T-helper 17 cell (primary cell): Measurements from ENCODE around the gene THADA. TPM values are rescaled to one million over a fixed set of nuclear protein-coding genes. Genes with fewer than 3 reads are reported as not detected.
"Not testable (repeated sequence)": the region's sequence is repeated elsewhere in the genome, so short reads cannot be mapped to it uniquely, and the experiment has no call there.

ENCODE experiments used
- ATAC-seq: fragments of 150-1000 bp; cut with Tn5 transposase; 2 replicates; pipeline ENCODE4 v1.10.0; 2021; ENCODE audit warnings: mild to moderate bottlenecking, moderate library complexity
- DNase-seq, 3 donors: peaks; one replicate each; pipeline versions ENCODE4 v3.0.0 to v3.0.0-alpha.2; 2020 to 2021
- H3K9me3 ChIP-seq: one replicate; pipeline ENCODE4 v1.7.0; 2013; ENCODE audit warnings: low read length, mild to moderate bottlenecking; ENCODE audit not compliant: control insufficient read depth, poor library complexity, severe bottlenecking
- H3K27ac Mint-ChIP-seq: one replicate; pipeline ENCODE4 v1.8.0; 2022; ENCODE audit warnings: mild to moderate bottlenecking, moderate library complexity, mixed read lengths
- H3K27me3 Mint-ChIP-seq: one replicate; pipeline ENCODE4 v1.8.0; 2022; ENCODE audit warnings: mixed read lengths
- H3K36me3 Mint-ChIP-seq: one replicate; pipeline ENCODE4 v1.8.0; 2022; ENCODE audit warnings: low read depth, mixed read lengths
- H3K4me1 Mint-ChIP-seq: one replicate; pipeline ENCODE4 v1.8.0; 2022; ENCODE audit warnings: mild to moderate bottlenecking, mixed read lengths
- H3K4me3 Mint-ChIP-seq: one replicate; pipeline ENCODE4 v1.8.0; 2022; ENCODE audit warnings: mild to moderate bottlenecking, moderate library complexity, mixed read lengths
- total RNA-seq, 4 donors: library from RNA in 2 of 4; stranded (reverse) in 2 of 4; gene quantifications; one replicate each; pipeline ENCODE4 v1.2.3 and lab custom pipeline; 2022 to 2026

The THADA gene
- total RNA-seq, 2 donors from 2014 or later, result 40.1 to 41.0 TPM

- Mint-ChIP-seq H3K27ac (no peak overlapping the region), H3K27me3 (no peaks in the 10 kb centered on the region), H3K36me3 (peaks cover 2% of the 10 kb centered on the region), H3K4me3 (no peak overlapping the region), H3K4me1 (peaks cover 7% of the 10 kb centered on the region)
- no peak for DNase-seq
- ATAC-seq, result peak; percentile 42
- H3K9me3 ChIP-seq, result no peaks in the 10 kb centered on the region
These were observed 187.3 kb downstream of the THADA start for GRCh38 chr2:43408407-43409160.

GRCh38 chr2:43407935-43408334, 187.9 kb downstream of the THADA start:
- no peak overlapping the region for H3K4me3 Mint-ChIP-seq
- H3K27ac Mint-ChIP-seq, result no peak overlapping the region
- H3K36me3 Mint-ChIP-seq, result peaks cover under 1% of the 10 kb centered on the region
- H3K27me3 Mint-ChIP-seq, result no peaks in the 10 kb centered on the region
- H3K4me1 Mint-ChIP-seq, result peaks cover 5% of the 10 kb centered on the region
- DNase-seq (no peak), ATAC-seq (no peak)
- no peaks in the 10 kb centered on the region for H3K9me3 ChIP-seq

- Mint-ChIP-seq H3K36me3 (no peaks in the 10 kb centered on the region), H3K27ac (no peak overlapping the region), H3K4me1 (peaks cover 8% of the 10 kb centered on the region), H3K27me3 (no peaks in the 10 kb centered on the region), H3K4me3 (no peak overlapping the region)
- ATAC-seq, result no peak
- no peak for DNase-seq
- H3K9me3 ChIP-seq, result no peaks in the 10 kb centered on the region
These were observed 189.1 kb downstream of the THADA start for GRCh38 chr2:43406651-43407279.

- H3K4me3 Mint-ChIP-seq, result no peak overlapping the region
- H3K9me3 ChIP-seq, result no peaks in the 10 kb centered on the region
- no peak overlapping the region for H3K27ac Mint-ChIP-seq
- ATAC-seq, result no peak
- DNase-seq, result no peak
- no peaks in the 10 kb centered on the region for H3K27me3 Mint-ChIP-seq
- H3K36me3 Mint-ChIP-seq, result no peaks in the 10 kb centered on the region
- peaks cover 8% of the 10 kb centered on the region for H3K4me1 Mint-ChIP-seq
These were observed 190.0 kb downstream of the THADA start for GRCh38 chr2:43405829-43406228.

- H3K27ac Mint-ChIP-seq, result no peak overlapping the region
- no peak for DNase-seq
- H3K4me3 Mint-ChIP-seq, result no peak overlapping the region
These were observed 193.3 kb downstream of the THADA start for GRCh38 chr2:43402452-43402937.

GRCh38 chr2:43402002-43402401, 193.8 kb downstream of the THADA start:
- no peak for DNase-seq
- Mint-ChIP-seq H3K27me3 (no peaks in the 10 kb centered on the region), H3K36me3 (peaks cover 7% of the 10 kb centered on the region)

More at GRCh38 chr2:43402452-43402937, 193.3 kb downstream of the THADA start:
- Mint-ChIP-seq H3K36me3 (peaks cover 7% of the 10 kb centered on the region), H3K4me1 (peaks cover 16% of the 10 kb centered on the region), H3K27me3 (no peaks in the 10 kb centered on the region)
- H3K9me3 ChIP-seq, result no peaks in the 10 kb centered on the region
- no peak for ATAC-seq

GRCh38 chr2:43400508-43400907, 195.3 kb downstream of the THADA start:
- ATAC-seq (no peak), DNase-seq (no peak)
- no peak overlapping the region for H3K4me3 Mint-ChIP-seq
- no peaks in the 10 kb centered on the region for H3K27me3 Mint-ChIP-seq
- peaks cover 7% of the 10 kb centered on the region for H3K36me3 Mint-ChIP-seq
- H3K4me1 Mint-ChIP-seq, result peaks cover 17% of the 10 kb centered on the region
- H3K27ac Mint-ChIP-seq, result no peak overlapping the region
- no peaks in the 10 kb centered on the region for H3K9me3 ChIP-seq

More at GRCh38 chr2:43402002-43402401, 193.8 kb downstream of the THADA start:
- Mint-ChIP-seq H3K4me1 (peaks cover 17% of the 10 kb centered on the region), H3K27ac (no peak overlapping the region), H3K4me3 (no peak overlapping the region)
- ATAC-seq, result peak; percentile 52
- H3K9me3 ChIP-seq, result no peaks in the 10 kb centered on the region

GRCh38 chr2:43399515-43400264, 196.1 kb downstream of the THADA start:
- Mint-ChIP-seq H3K27ac (no peak overlapping the region), H3K36me3 (peaks cover 7% of the 10 kb centered on the region), H3K4me1 (peaks cover 15% of the 10 kb centered on the region), H3K4me3 (no peak overlapping the region), H3K27me3 (no peaks in the 10 kb centered on the region)
- ATAC-seq (no peak), DNase-seq (no peak)
- no peaks in the 10 kb centered on the region for H3K9me3 ChIP-seq

GRCh38 chr2:43399098-43399497, 196.7 kb downstream of the THADA start:
- H3K27ac Mint-ChIP-seq, result no peak overlapping the region

GRCh38 chr2:43397821-43398220, 198.0 kb downstream of the THADA start:
- Mint-ChIP-seq H3K4me1 (peaks cover 12% of the 10 kb centered on the region), H3K36me3 (peaks cover 7% of the 10 kb centered on the region), H3K27ac (no peak overlapping the region), H3K4me3 (no peak overlapping the region), H3K27me3 (no peaks in the 10 kb centered on the region)
- no peak for ATAC-seq
- no peaks in the 10 kb centered on the region for H3K9me3 ChIP-seq
- DNase-seq, result no peak

More at GRCh38 chr2:43399098-43399497, 196.7 kb downstream of the THADA start:
- Mint-ChIP-seq H3K36me3 (peaks cover 7% of the 10 kb centered on the region), H3K27me3 (no peaks in the 10 kb centered on the region), H3K4me3 (no peak overlapping the region), H3K4me1 (peaks cover 12% of the 10 kb centered on the region)
- H3K9me3 ChIP-seq, result no peaks in the 10 kb centered on the region
- DNase-seq, result no peak
- no peak for ATAC-seq

- no peaks in the 10 kb centered on the region for H3K27me3 Mint-ChIP-seq
- no peak overlapping the region for H3K4me3 Mint-ChIP-seq
- no peak for ATAC-seq
- H3K4me1 Mint-ChIP-seq, result peaks cover 9% of the 10 kb centered on the region
- peaks cover 10% of the 10 kb centered on the region for H3K36me3 Mint-ChIP-seq
- DNase-seq, result no peak
- H3K9me3 ChIP-seq, result no peaks in the 10 kb centered on the region
- H3K27ac Mint-ChIP-seq, result no peak overlapping the region
These were observed 198.4 kb downstream of the THADA start for GRCh38 chr2:43397411-43397810.

GRCh38 chr2:43396344-43396743, 199.5 kb downstream of the THADA start:
- not testable (repeated sequence) for ATAC-seq, H3K27me3 Mint-ChIP-seq, H3K4me1 Mint-ChIP-seq, DNase-seq, H3K9me3 ChIP-seq, H3K4me3 Mint-ChIP-seq, H3K27ac Mint-ChIP-seq
- H3K36me3 Mint-ChIP-seq, result peaks cover 12% of the 10 kb centered on the region

- Mint-ChIP-seq H3K27me3 (no peaks in the 10 kb centered on the region), H3K36me3 (peaks cover 14% of the 10 kb centered on the region), H3K4me3 (no peak overlapping the region), H3K4me1 (peaks cover 22% of the 10 kb centered on the region), H3K27ac (no peak overlapping the region)
- no peaks in the 10 kb centered on the region for H3K9me3 ChIP-seq
- ATAC-seq (no peak), DNase-seq (no peak)
These were observed 201.9 kb downstream of the THADA start for GRCh38 chr2:43393918-43394317.
